ENCODE measurements around the gene MYBL2. TPM values are rescaled to one million over a fixed set of nuclear protein-coding genes. Genes with fewer than 3 reads are reported as not detected.

MYBL2 gene
- total and polyA plus RNA-seq, 2 donors: 0.38 to 2.3 TPM

- no peak for DNase-seq (ENCODE audit: extremely low spot score)
- Histone ChIP-seq H3K27ac (ENCODE audit: low read depth) (no peak overlapping the region), H3K4me1 (ENCODE audit: insufficient read depth) (no peaks in the 10 kb centered on the region), H3K4me3 (ENCODE audit: low read depth, low read length) (no peak overlapping the region), H3K36me3 (ENCODE audit: insufficient read depth) (no peaks in the 10 kb centered on the region)
- WGBS: 95% methylated on average over 3 of the region's 3 CpGs
Measured at GRCh38 chr20:43694763-43695162, 27.8 kb downstream of the MYBL2 start.

- Histone ChIP-seq H3K4me1 (ENCODE audit: insufficient read depth) (no peaks in the 10 kb centered on the region), H3K27ac (ENCODE audit: low read depth) (no peak overlapping the region), H3K4me3 (ENCODE audit: low read depth, low read length) (no peak overlapping the region), H3K36me3 (ENCODE audit: insufficient read depth) (no peaks in the 10 kb centered on the region)
- DNase-seq (ENCODE audit: extremely low spot score): no peak
- WGBS: 92% methylated on average over 8 of the region's 8 CpGs
Measured at GRCh38 chr20:43695571-43695970, 28.7 kb downstream of the MYBL2 start.

- Histone ChIP-seq H3K4me3 (ENCODE audit: low read depth, low read length) (no peak overlapping the region), H3K4me1 (ENCODE audit: insufficient read depth) (no peaks in the 10 kb centered on the region), H3K27ac (ENCODE audit: low read depth) (no peak overlapping the region), H3K36me3 (ENCODE audit: insufficient read depth) (no peaks in the 10 kb centered on the region)
- WGBS: 96% methylated on average over 8 of the region's 8 CpGs
- DNase-seq (ENCODE audit: extremely low spot score): no peak
Measured at GRCh38 chr20:43699941-43700565, 33.1 kb downstream of the MYBL2 start.

- WGBS: 98% methylated on average over 8 of the region's 8 CpGs
- Histone ChIP-seq H3K27ac (ENCODE audit: low read depth) (no peak overlapping the region), H3K4me1 (ENCODE audit: insufficient read depth) (no peaks in the 10 kb centered on the region), H3K36me3 (ENCODE audit: insufficient read depth) (no peaks in the 10 kb centered on the region), H3K4me3 (ENCODE audit: low read depth, low read length) (no peak overlapping the region)
- no peak for DNase-seq (ENCODE audit: extremely low spot score)
Measured at GRCh38 chr20:43700627-43701026, 33.7 kb downstream of the MYBL2 start.

- no peak overlapping the region for H3K4me3 ChIP-seq (ENCODE audit: low read depth, low read length)
- DNase-seq (ENCODE audit: extremely low spot score): no peak
- no peak overlapping the region for H3K27ac ChIP-seq (ENCODE audit: low read depth)
- H3K36me3 ChIP-seq (ENCODE audit: insufficient read depth): no peaks in the 10 kb centered on the region
- H3K4me1 ChIP-seq (ENCODE audit: insufficient read depth): no peaks in the 10 kb centered on the region
- WGBS: 96% methylated on average over 14 of the region's 14 CpGs
Measured at GRCh38 chr20:43702502-43702901, 35.6 kb downstream of the MYBL2 start.

GRCh38 chr20:43710370-43711044, 43.6 kb downstream of the MYBL2 start:
- no peaks in the 10 kb centered on the region for H3K4me1 ChIP-seq (ENCODE audit: insufficient read depth)
- DNase-seq (ENCODE audit: extremely low spot score): no peak
- no peak overlapping the region for H3K27ac ChIP-seq (ENCODE audit: low read depth)
- H3K4me3 ChIP-seq (ENCODE audit: low read depth, low read length): no peak overlapping the region
- no peaks in the 10 kb centered on the region for H3K36me3 ChIP-seq (ENCODE audit: insufficient read depth)
- 94% methylated on average over 9 of the region's 9 CpGs for WGBS

- no peak overlapping the region for H3K4me3 ChIP-seq (ENCODE audit: low read depth, low read length)
- 92% methylated on average over 15 of the region's 15 CpGs for WGBS
- no peak overlapping the region for H3K27ac ChIP-seq (ENCODE audit: low read depth)
- H3K4me1 ChIP-seq (ENCODE audit: insufficient read depth): no peaks in the 10 kb centered on the region
- H3K36me3 ChIP-seq (ENCODE audit: insufficient read depth): no peaks in the 10 kb centered on the region
- DNase-seq (ENCODE audit: extremely low spot score): no peak
Measured at GRCh38 chr20:43711098-43711654, 44.3 kb downstream of the MYBL2 start.

- H3K36me3 ChIP-seq (ENCODE audit: insufficient read depth): no peaks in the 10 kb centered on the region
- H3K27ac ChIP-seq (ENCODE audit: low read depth): no peak overlapping the region
- no peak overlapping the region for H3K4me3 ChIP-seq (ENCODE audit: low read depth, low read length)
- WGBS: 97% methylated on average over 9 of the region's 9 CpGs
- H3K4me1 ChIP-seq (ENCODE audit: insufficient read depth): no peaks in the 10 kb centered on the region
- DNase-seq (ENCODE audit: extremely low spot score): no peak
Measured at GRCh38 chr20:43715044-43715443, 48.1 kb downstream of the MYBL2 start.

- WGBS: 92% methylated on average over 6 of the region's 6 CpGs
- H3K4me3 ChIP-seq (ENCODE audit: low read depth, low read length): no peak overlapping the region
- DNase-seq (ENCODE audit: extremely low spot score): no peak
- no peak overlapping the region for H3K27ac ChIP-seq (ENCODE audit: low read depth)
- H3K4me1 ChIP-seq (ENCODE audit: insufficient read depth): no peaks in the 10 kb centered on the region
- no peaks in the 10 kb centered on the region for H3K36me3 ChIP-seq (ENCODE audit: insufficient read depth)
Measured at GRCh38 chr20:43715511-43715910, 48.6 kb downstream of the MYBL2 start.

- Histone ChIP-seq H3K36me3 (ENCODE audit: insufficient read depth) (no peaks in the 10 kb centered on the region), H3K4me1 (ENCODE audit: insufficient read depth) (no peaks in the 10 kb centered on the region), H3K27ac (ENCODE audit: low read depth) (no peak overlapping the region), H3K4me3 (ENCODE audit: low read depth, low read length) (no peak overlapping the region)
- no peak for DNase-seq (ENCODE audit: extremely low spot score)
- WGBS: 89% methylated on average over 4 of the region's 4 CpGs
Measured at GRCh38 chr20:43716123-43716522, 49.2 kb downstream of the MYBL2 start.

GRCh38 chr20:43716757-43717615, 50.1 kb downstream of the MYBL2 start:
- 93% methylated on average over 12 of the region's 12 CpGs for WGBS
- Histone ChIP-seq H3K36me3 (ENCODE audit: insufficient read depth) (no peaks in the 10 kb centered on the region), H3K4me3 (ENCODE audit: low read depth, low read length) (no peak overlapping the region), H3K27ac (ENCODE audit: low read depth) (no peak overlapping the region), H3K4me1 (ENCODE audit: insufficient read depth) (no peaks in the 10 kb centered on the region)
- no peak for DNase-seq (ENCODE audit: extremely low spot score)

- no peaks in the 10 kb centered on the region for H3K36me3 ChIP-seq (ENCODE audit: insufficient read depth)
- no peaks in the 10 kb centered on the region for H3K4me1 ChIP-seq (ENCODE audit: insufficient read depth)
- H3K27ac ChIP-seq (ENCODE audit: low read depth): no peak overlapping the region
- DNase-seq (ENCODE audit: extremely low spot score): no peak
- WGBS: 95% methylated on average over 4 of the region's 4 CpGs
- no peak overlapping the region for H3K4me3 ChIP-seq (ENCODE audit: low read depth, low read length)
Measured at GRCh38 chr20:43717616-43717995, 50.7 kb downstream of the MYBL2 start.

- Histone ChIP-seq H3K4me3 (ENCODE audit: low read depth, low read length) (no peak overlapping the region), H3K36me3 (ENCODE audit: insufficient read depth) (no peaks in the 10 kb centered on the region), H3K27ac (ENCODE audit: low read depth) (no peak overlapping the region), H3K4me1 (ENCODE audit: insufficient read depth) (no peaks in the 10 kb centered on the region)
- 61% methylated on average over 1 of the region's 1 CpG for WGBS
- no peak for DNase-seq (ENCODE audit: extremely low spot score)
Measured at GRCh38 chr20:43720007-43720406, 53.1 kb downstream of the MYBL2 start.

GRCh38 chr20:43721097-43721428, 54.1 kb downstream of the MYBL2 start:
- Histone ChIP-seq H3K27ac (ENCODE audit: low read depth) (no peak overlapping the region), H3K36me3 (ENCODE audit: insufficient read depth) (no peaks in the 10 kb centered on the region), H3K4me3 (ENCODE audit: low read depth, low read length) (no peak overlapping the region), H3K4me1 (ENCODE audit: insufficient read depth) (no peaks in the 10 kb centered on the region)
- no peak for DNase-seq (ENCODE audit: extremely low spot score)
- 3% methylated on average over 2 of the region's 2 CpGs for WGBS
